GM12878 (cell line): Measurements from ENCODE around the gene PRG3. TPM values are rescaled to one million over a fixed set of nuclear protein-coding genes. Genes with fewer than 3 reads are reported as not detected.

ENCODE experiments used
- ATAC-seq: fragments of 200-7000 bp; cut with Tn5 transposase; 3 replicates; pipeline ENCODE4 v1.9.1; 2020; ENCODE audit warnings: mild to moderate bottlenecking, moderate library complexity
- BruUV-seq: library from RNA; stranded (reverse); fragments of 400-500 nt; replicated peaks from 2 replicates; lab custom pipeline; 2021; lab: Mats Ljungman, UMichigan
- CTCF ChIA-PET: fragments of 300-600 bp; sonication (Branson Sonifier 250); formaldehyde crosslinking; extraction: SDS; loops from one replicate; lab custom pipeline; 2021; ENCODE audit warnings: inconsistent platforms; lab: Yijun Ruan, JAX
- POLR2A ChIA-PET: fragments of 350-600 bp; formaldehyde crosslinking; extraction: SDS; loops from one replicate; lab custom pipeline; 2021; ENCODE audit warnings: inconsistent platforms; lab: Charles Lee
- RAD21 ChIA-PET: fragments of 300-600 bp; sonication (Branson Sonifier 250); formaldehyde crosslinking; loops from one replicate; lab custom pipeline; 2023; ENCODE audit warnings: antibody characterized with exemption; ENCODE audit not compliant: unreplicated experiment; lab: Charles Lee
- SMC1A ChIA-PET: fragments of 300-600 bp; sonication (Branson Sonifier 250); formaldehyde crosslinking; loops from one replicate; lab custom pipeline; 2023; ENCODE audit not compliant: unreplicated experiment, uncharacterized antibody; lab: Charles Lee
- DNase-seq: peaks from one replicate; pipeline ENCODE4 v3.0.0-alpha.2; 2011; ENCODE audit warnings: low read depth, low spot score
- FAIRE-seq: peaks from 3 replicates; lab custom pipeline; 2011; peaks lifted over from hg19 to GRCh38; lab: Jason Lieb, UNC
- H2AFZ ChIP-seq: 2 replicates; pipeline ENCODE4 v1.6.0; 2011; ENCODE audit warnings: low read depth, low read length, control low read depth; ENCODE audit not compliant: control insufficient read depth
- H3K27ac ChIP-seq: 2 replicates; pipeline ENCODE4 v1.5.1; 2011; ENCODE audit warnings: control low read depth; ENCODE audit not compliant: control insufficient read depth, insufficient read depth
- H3K27me3 ChIP-seq, 2 experiments: replicated peaks in 1 of 2; 2 replicates each; pipeline versions ENCODE4 v1.6.0 to v1.6.1; 2011; ENCODE audit warnings: low read length in 1 of 2; ENCODE audit not compliant: control insufficient read depth in 2 of 2, insufficient read depth in 2 of 2
- H3K36me3 ChIP-seq, 2 experiments: 2 replicates each; pipeline ENCODE4 v1.5.1; 2011; ENCODE audit warnings: low read length in 1 of 2; ENCODE audit not compliant: control insufficient read depth in 2 of 2, insufficient read depth in 2 of 2
- H3K4me1 ChIP-seq: 2 replicates; pipeline ENCODE4 v1.6.1; 2011; ENCODE audit warnings: mild to moderate bottlenecking, low read length, moderate library complexity, mixed read lengths; ENCODE audit not compliant: control insufficient read depth, insufficient read depth
- H3K4me2 ChIP-seq: 2 replicates; pipeline ENCODE4 v1.6.0; 2011; ENCODE audit warnings: control low read depth; ENCODE audit not compliant: control insufficient read depth, insufficient read depth
- H3K4me3 ChIP-seq: fragments of 200-600 bp; sonication (generic); 2 replicates; pipeline ENCODE4 v1.5.1; 2016
- H3K79me2 ChIP-seq: 2 replicates; pipeline ENCODE4 v1.6.0; 2011; ENCODE audit warnings: low read length; ENCODE audit not compliant: control insufficient read depth, insufficient read depth
- H3K9ac ChIP-seq: 2 replicates; pipeline ENCODE4 v1.8.0; 2011; ENCODE audit warnings: low read length, control low read depth, mixed read lengths; ENCODE audit not compliant: control insufficient read depth, insufficient read depth
- H3K9me3 ChIP-seq: replicated peaks from 3 replicates; pipeline ENCODE4 v1.5.1; 2011; ENCODE audit warnings: mild to moderate bottlenecking, low read length; ENCODE audit not compliant: control insufficient read depth, insufficient read depth
- H4K20me1 ChIP-seq: 2 replicates; pipeline ENCODE4 v1.6.0; 2011; ENCODE audit not compliant: control insufficient read depth, insufficient read depth
- CBX5 ChIP-seq: sonication (generic); IDR thresholded peaks from 2 replicates; pipeline ENCODE4 v1.6.1; 2016; ENCODE audit warnings: low read depth, moderate library complexity, mild to moderate bottlenecking, inconsistent platforms
- ELK1 ChIP-seq: IDR thresholded peaks from 2 replicates; pipeline ENCODE4 v1.6.1; 2012; ENCODE audit warnings: low read depth, low read length, improper control_type of control experiment
- MEF2B ChIP-seq: fragments of 450-650 bp; IDR thresholded peaks from 2 replicates; pipeline ENCODE4 v1.6.1; 2018; ENCODE audit warnings: mild to moderate bottlenecking, moderate library complexity; ENCODE audit not compliant: partially characterized antibody, poor library complexity, severe bottlenecking
- NFIC ChIP-seq: IDR thresholded peaks from 2 replicates; pipeline ENCODE4 v1.6.1; 2012; ENCODE audit warnings: low read depth, mild to moderate bottlenecking, inconsistent platforms, low read length, moderate library complexity
- NFYA ChIP-seq: IDR thresholded peaks from 2 replicates; pipeline ENCODE4 v1.6.1; 2011; ENCODE audit warnings: low read depth, mild to moderate bottlenecking, low read length, improper control_type of control experiment, borderline replicate concordance
- WGBS: methylation state at CpG from one replicate; pipeline ENCODE4 v1.1.6; 2016; ENCODE audit warnings: low lambda C conversion rate; ENCODE audit not compliant: insufficient replicate concordance, insufficient coverage; ENCODE audit errors: missing lambda C conversion rate; 5-methylcytosine and 5-hydroxymethylcytosine counted together
- in situ Hi-C: fragments of 300-500 bp; cut with MboI; formaldehyde crosslinking; loops from 9 replicates; pipeline ENCODE4 v1.14.3; 2018; ENCODE audit warnings: mixed read lengths
- intact Hi-C: fragments of 100-400 bp; cut with micrococcal nuclease; formaldehyde crosslinking; loops from one replicate; pipeline ENCODE4 v1.14.2; 2022; ENCODE audit not compliant: unreplicated experiment
- polyA plus RNA-seq, 11 experiments: library from polyadenylated mRNA; depleted of rRNA in 4 of 11; unstranded in 6 of 11; stranded (reverse) in 5 of 11; fragments of >200 nt; fragmentation: Nextera tagmentation in 4 of 11; fragmentation: Illumina TruSeq in 1 of 11; extraction: Ambion mirVana in 4 of 11; extraction: Trizol in 1 of 11; gene quantifications; 1 replicate in 1 of 11; 2 replicates in 10 of 11; pipeline versions ENCODE4 v1.2.1 to v1.2.3, GENCODE V29; 2011 to 2016; ENCODE audit warnings: inconsistent platforms in 2 of 11, missing spikeins in 2 of 11, low read depth in 1 of 11
- total RNA-seq, 4 experiments: library from RNA; depleted of rRNA in 3 of 4; stranded (reverse); fragments of >200 nt in 3 of 4; fragmentation: Illumina TruSeq in 1 of 4; extraction: Trizol in 1 of 4; gene quantifications; 2 replicates each; pipeline versions ENCODE4 v1.2.1 to v1.2.3, GENCODE V29; 2013 to 2021

PRG3 gene
- total and polyA plus RNA-seq, 10 of the 15 experiments (the other 5 are each of a cell fraction or from before 2014, with no cell fraction given) = not detected

GRCh38 chr11:57421066-57421465, 40.1 kb upstream of the PRG3 start:
- Histone ChIP-seq H3K36me3 (peaks cover 29 to 52% of the 10 kb centered on the region in 2 experiments), H3K79me2 (peaks cover 74% of the 10 kb centered on the region), H4K20me1 (peaks cover 3% of the 10 kb centered on the region; the same call in 1 of the 2 replicates), H3K27me3 (no peaks in the 10 kb centered on the region), H3K27ac (no peak overlapping the region), H3K4me3 (no peak overlapping the region), H3K9ac (no peak overlapping the region), H3K9me3 (no peaks in the 10 kb centered on the region; the same call in 2 of the 3 replicates), H3K4me1 (peaks cover 45% of the 10 kb centered on the region), H2AFZ (no peak overlapping the region), H3K4me2 (peak overlapping the region; percentile 44; the same call in 1 of the 2 replicates)
- intact Hi-C loops (no loop called here), in situ Hi-C loops (no loop called here)
- TF ChIP-seq NFIC (no peak), MEF2B (no peak), NFYA (no peak), ELK1 (no peak), CBX5 (no peak)
- SMC1A ChIA-PET = interaction anchor here (1.8 kb wide), 1 partner anchor 16 kb away, joined by 5 read pairs; no protein-coding TSS in a partner anchor
- ATAC-seq (no peak), DNase-seq (no peak), FAIRE-seq (no peak)
- no TSS peak for BruUV-seq
- RAD21 ChIA-PET = interaction anchor here (1.7 to 2.0 kb wide), 2 partner anchors 15 to 36 kb away, joined by 3 to 4 read pairs; no protein-coding TSS in a partner anchor
- CTCF ChIA-PET = interaction anchor here (1.5 to 2.4 kb wide), 3 partner anchors 9 to 224 kb away, joined by 3 to 7 read pairs (median 6); no protein-coding TSS in a partner anchor
- WGBS = 100% methylated on average over 4 of the region's 4 CpGs
- POLR2A ChIA-PET = no interaction called here
